Measurements from ENCODE around the gene LGMN. TPM values are rescaled to one million over a fixed set of nuclear protein-coding genes. Genes with fewer than 3 reads are reported as not detected.

Gene LGMN
- total and polyA plus RNA-seq, 2 of the 8 experiments (the other 6 are each of a cell fraction or from before 2014, with no cell fraction given), result 57.4 to 83.4 TPM

DNA sequence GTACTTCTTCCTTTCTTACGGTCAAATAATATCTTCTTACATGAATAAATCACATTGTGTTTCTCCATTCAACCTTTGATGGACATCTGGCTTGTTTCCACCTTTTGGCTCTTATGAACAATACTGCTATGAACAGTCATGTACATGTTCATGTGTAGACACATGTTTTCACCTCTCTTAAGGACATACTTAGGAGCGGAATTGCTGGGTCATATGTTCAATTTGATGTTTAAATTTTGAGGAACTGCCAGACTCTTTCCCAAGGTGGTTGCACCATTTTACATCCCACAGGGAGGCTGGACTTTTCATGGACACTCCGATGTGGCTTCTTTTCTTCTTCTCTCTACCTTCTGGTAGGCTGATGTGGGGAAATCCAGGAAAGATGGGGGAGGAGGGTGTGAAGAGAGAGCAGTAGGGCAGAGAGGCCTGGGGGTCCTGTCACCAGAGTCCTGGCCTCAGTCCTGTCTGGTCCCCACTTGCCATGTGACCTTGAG is 16.8 kb downstream of the LGMN start (continued):
- TF ChIP-seq HDAC2 (IDR thresholded peaks at IDR 0.05; ENCODE audit: borderline replicate concordance in 1 of 2, low read depth in 2 of 2, low read length in 2 of 2), result no peak

All from H1 (cell line).